Keratinocyte (primary cell): ENCODE results near the gene JPH2. TPM values are rescaled to one million over a fixed set of nuclear protein-coding genes. Genes with fewer than 3 reads are reported as not detected.

Source experiments
- DNase-seq: peaks from one replicate; pipeline ENCODE4 v3.0.0-alpha.2; 2011; ENCODE audit warnings: low read depth, missing footprints, low spot score
- FAIRE-seq: peaks from 2 replicates; lab custom pipeline; 2011; peaks lifted over from hg19 to GRCh38; lab: Jason Lieb, UNC
- H2AFZ ChIP-seq: 2 replicates; pipeline ENCODE4 v1.6.0; 2012; ENCODE audit warnings: low read length, control low read depth, inconsistent platforms; ENCODE audit not compliant: control insufficient read depth
- H3K27ac ChIP-seq: 2 replicates; pipeline ENCODE4 v1.5.1; 2011; ENCODE audit warnings: low read length; ENCODE audit not compliant: control insufficient read depth, insufficient read depth
- H3K27me3 ChIP-seq: 3 replicates; pipeline ENCODE4 v1.6.0; 2011; ENCODE audit warnings: low read length; ENCODE audit not compliant: control insufficient read depth, insufficient read depth; ENCODE audit errors: extremely low read depth
- H3K36me3 ChIP-seq, 2 experiments: 2 replicates in 1 of 2; 3 replicates in 1 of 2; pipeline ENCODE4 v1.5.1; 2011; ENCODE audit warnings: low read length in 2 of 2, mild to moderate bottlenecking in 1 of 2; ENCODE audit not compliant: control insufficient read depth in 2 of 2, insufficient read depth in 2 of 2; ENCODE audit errors: extremely low read depth in 1 of 2
- H3K4me1 ChIP-seq: 3 replicates; pipeline ENCODE4 v1.5.1; 2011; ENCODE audit warnings: low read length; ENCODE audit not compliant: control insufficient read depth, insufficient read depth; ENCODE audit errors: extremely low read depth
- H3K4me2 ChIP-seq: 3 replicates; pipeline ENCODE4 v1.6.0; 2011; ENCODE audit warnings: low read depth, low read length; ENCODE audit not compliant: control insufficient read depth, insufficient read depth; ENCODE audit errors: extremely low read depth
- H3K4me3 ChIP-seq, 3 experiments: fragments of 200-600 bp in 1 of 3; sonication (generic) in 1 of 3; 2 replicates in 2 of 3; 3 replicates in 1 of 3; pipeline ENCODE4 v1.5.1; 2011 to 2016; ENCODE audit warnings: low read length in 3 of 3, mild to moderate bottlenecking in 3 of 3, control low read depth in 2 of 3, inconsistent platforms in 1 of 3, low read depth in 1 of 3, mixed read lengths in 1 of 3, mixed run types in 1 of 3, moderate library complexity in 1 of 3; ENCODE audit not compliant: control insufficient read depth in 2 of 3, insufficient read depth in 2 of 3; ENCODE audit errors: extremely low read depth in 1 of 3
- H3K79me2 ChIP-seq: 2 replicates; pipeline ENCODE4 v1.6.0; 2012; ENCODE audit warnings: low read length; ENCODE audit not compliant: control insufficient read depth, insufficient read depth
- H3K9ac ChIP-seq: 3 replicates; pipeline ENCODE4 v1.6.0; 2011; ENCODE audit warnings: low read length; ENCODE audit not compliant: control insufficient read depth, insufficient read depth; ENCODE audit errors: extremely low read depth
- H3K9me1 ChIP-seq: 3 replicates; pipeline ENCODE4 v1.6.0; 2011; ENCODE audit warnings: low read length; ENCODE audit not compliant: control insufficient read depth, insufficient read depth; ENCODE audit errors: extremely low read depth
- H3K9me3 ChIP-seq: 2 replicates; pipeline ENCODE4 v1.5.1; 2012; ENCODE audit warnings: low read depth, low read length; ENCODE audit not compliant: control insufficient read depth
- H4K20me1 ChIP-seq: 3 replicates; pipeline ENCODE4 v1.6.0; 2011; ENCODE audit warnings: low read length; ENCODE audit not compliant: control insufficient read depth, insufficient read depth; ENCODE audit errors: extremely low read depth
- CTCF ChIP-seq, 3 experiments: IDR thresholded peaks in 1 of 3; conservative IDR thresholded peaks in 1 of 3; optimal IDR thresholded peaks in 1 of 3; 2 replicates in 2 of 3; 3 replicates in 1 of 3; pipeline versions ENCODE3 to v1.5.1; 2011; ENCODE audit warnings: low read length in 3 of 3, mild to moderate bottlenecking in 3 of 3, moderate library complexity in 2 of 3, control low read depth in 1 of 3, inconsistent platforms in 1 of 3; ENCODE audit not compliant: insufficient read depth in 2 of 3; ENCODE audit errors: extremely low read depth in 1 of 3
- EZH2 ChIP-seq: IDR thresholded peaks from one replicate; pipeline ENCODE4 v1.6.1; 2012; ENCODE audit warnings: inconsistent platforms, mild to moderate bottlenecking, low read length, moderate library complexity
- dilution Hi-C: fragments of 300-500 bp; cut with MboI; formaldehyde crosslinking; loops from one replicate; pipeline ENCODE4 v1.7.0; 2020; ENCODE audit warnings: low sequenced_read_pairs; ENCODE audit not compliant: extremely low pct_ligation_motif_present
- polyA plus RNA-seq, 5 experiments: library from polyadenylated mRNA; depleted of rRNA in 3 of 5; stranded (reverse) in 3 of 5; stranded (forward) in 1 of 5; unstranded in 1 of 5; fragments of >200 nt; gene quantifications; 1 replicate in 1 of 5; 2 replicates in 3 of 5; 3 replicates in 1 of 5; pipeline versions ENCODE4 v1.2.1 to v1.2.3, GENCODE V29; 2011 to 2012; ENCODE audit warnings: missing spikeins in 2 of 5, low read depth in 1 of 5, low replicate concordance in 1 of 5

JPH2 gene
- polyA plus RNA-seq, 1 donor (not counting 4 experiments of a cell fraction or from before 2014, with no cell fraction given): 2.5 TPM

- no peaks in the 10 kb centered on the region for H3K27me3 ChIP-seq
- no peak for TF ChIP-seq EZH2
- no peak for TF ChIP-seq CTCF (optimal IDR thresholded peaks at IDR 0.05 in 1 of 3, IDR thresholded peaks at IDR 0.05 in 1 of 3, conservative IDR thresholded peaks at IDR 0.05 in 1 of 3; ENCODE audit: extremely low read depth in 1 of 3, insufficient read depth in 2 of 3, low read length in 3 of 3)
- no peak overlapping the region for H3K4me3 ChIP-seq
- H4K20me1 ChIP-seq: no peaks in the 10 kb centered on the region
- H3K36me3 ChIP-seq: no peaks in the 10 kb centered on the region
- no peaks in the 10 kb centered on the region for H3K9me3 ChIP-seq
- H3K79me2 ChIP-seq: no peaks in the 10 kb centered on the region
- H3K4me2 ChIP-seq: no peak overlapping the region
- FAIRE-seq (no peak), DNase-seq (no peak)
- no peak overlapping the region for H3K9ac ChIP-seq
- peaks cover 24% of the 10 kb centered on the region for H3K4me1 ChIP-seq
- no peaks in the 10 kb centered on the region for H3K9me1 ChIP-seq
- no peak overlapping the region for H3K27ac ChIP-seq
- dilution Hi-C loops: no loop called here
- peak overlapping the region; percentile 53 for H2AFZ ChIP-seq
Observed at GRCh38 chr20:44087051-44087856, 99.7 kb downstream of the JPH2 start.

GRCh38 chr20:44085616-44086434, 101.2 kb downstream of the JPH2 start:
- no peak overlapping the region for H3K4me3 ChIP-seq
- H3K27ac ChIP-seq: no peak overlapping the region
- TF ChIP-seq CTCF (optimal IDR thresholded peaks at IDR 0.05 in 1 of 3, IDR thresholded peaks at IDR 0.05 in 1 of 3, conservative IDR thresholded peaks at IDR 0.05 in 1 of 3; ENCODE audit: extremely low read depth in 1 of 3, insufficient read depth in 2 of 3, low read length in 3 of 3) (no peak), EZH2 (no peak)
- no peaks in the 10 kb centered on the region for H3K9me3 ChIP-seq
- H3K4me2 ChIP-seq: no peak overlapping the region
- dilution Hi-C loops: no loop called here
- H3K36me3 ChIP-seq: no peaks in the 10 kb centered on the region
- H2AFZ ChIP-seq: no peak overlapping the region
- H3K9me1 ChIP-seq: no peaks in the 10 kb centered on the region
- no peaks in the 10 kb centered on the region for H3K79me2 ChIP-seq
- H3K4me1 ChIP-seq: peaks cover 20% of the 10 kb centered on the region
- H3K27me3 ChIP-seq: no peaks in the 10 kb centered on the region
- no peak for FAIRE-seq
- no peak overlapping the region for H3K9ac ChIP-seq
- no peaks in the 10 kb centered on the region for H4K20me1 ChIP-seq
- no peak for DNase-seq
